T-cell (primary cell): ENCODE data around the gene CFAP53. TPM values are rescaled to one million over a fixed set of nuclear protein-coding genes. Genes with fewer than 3 reads are reported as not detected.

Source experiments
- ATAC-seq, 4 experiments: fragments of 200-7000 bp in 3 of 4; fragments of 150-1000 bp in 1 of 4; cut with Tn5 transposase; replicated peaks in 1 of 4; 1 replicate in 3 of 4; 2 replicates in 1 of 4; pipeline ENCODE4 v1.10.0; 2021; ENCODE audit warnings: moderate library complexity in 3 of 4, mild to moderate bottlenecking in 2 of 4, moderate number of reproducible peaks in 1 of 4
- CTCF ChIA-PET, 2 donors: fragments of 300-600 bp; sonication (Branson Sonifier 250); formaldehyde crosslinking; loops; one replicate each; lab custom pipeline; 2022; ENCODE audit warnings: antibody characterized with exemption in 2 of 2; lab: Charles Lee
- POLR2A ChIA-PET, 2 donors: fragments of 300-600 bp; sonication (Branson Sonifier 250); formaldehyde crosslinking; loops; one replicate each; lab custom pipeline; 2022; ENCODE audit warnings: antibody characterized with exemption in 2 of 2; lab: Charles Lee
- DNase-seq, 35 experiments: peaks; one replicate each; pipeline versions ENCODE4 v3.0.0 to v3.0.0-alpha.2; 2013 to 2023
- H3K27ac ChIP-seq: one replicate; pipeline ENCODE4 v1.5.1; 2013; ENCODE audit warnings: low read length
- H3K27me3 ChIP-seq, 2 experiments: replicated peaks in 1 of 2; 1 replicate in 1 of 2; 2 replicates in 1 of 2; pipeline versions ENCODE4 v1.6.1 to v1.7.0; 2013; ENCODE audit warnings: low read length in 1 of 2, mixed read lengths in 1 of 2; ENCODE audit not compliant: control insufficient read depth in 2 of 2, insufficient read depth in 2 of 2; ENCODE audit errors: extremely low read depth in 1 of 2
- H3K36me3 ChIP-seq, 2 donors: 1 replicate in 1 of 2; 2 replicates in 1 of 2; pipeline versions ENCODE4 v1.6.1 to v1.7.0; 2013; ENCODE audit warnings: low read length in 1 of 2; ENCODE audit not compliant: control insufficient read depth in 2 of 2, insufficient read depth in 1 of 2; ENCODE audit errors: extremely low read depth in 1 of 2
- H3K4me1 ChIP-seq, 2 experiments: 1 replicate in 1 of 2; 2 replicates in 1 of 2; pipeline versions ENCODE4 v1.6.1 to v1.7.0; 2013; ENCODE audit warnings: low read length in 2 of 2, mixed read lengths in 1 of 2; ENCODE audit not compliant: insufficient read depth in 2 of 2, control insufficient read depth in 1 of 2; ENCODE audit errors: extremely low read depth in 1 of 2
- H3K4me3 ChIP-seq, 2 donors: 1 replicate in 1 of 2; 2 replicates in 1 of 2; pipeline versions ENCODE4 v1.5.1 to v1.7.0; 2013; ENCODE audit warnings: mild to moderate bottlenecking in 2 of 2, low read length in 1 of 2, moderate library complexity in 1 of 2; ENCODE audit not compliant: control insufficient read depth in 1 of 2; ENCODE audit errors: extremely low read depth in 1 of 2
- H3K9me3 ChIP-seq: 2 replicates; pipeline ENCODE4 v1.7.0; 2013
- H3K27ac Mint-ChIP-seq, 2 donors: one replicate each; pipeline ENCODE4 v1.8.0; 2020 to 2021; ENCODE audit warnings: mild to moderate bottlenecking in 2 of 2, mixed read lengths in 2 of 2
- H3K27me3 Mint-ChIP-seq, 2 donors: one replicate each; pipeline ENCODE4 v1.8.0; 2021 to 2022; ENCODE audit warnings: mixed read lengths in 2 of 2
- H3K36me3 Mint-ChIP-seq: one replicate; pipeline ENCODE4 v1.8.0; 2021; ENCODE audit warnings: mixed read lengths
- H3K4me1 Mint-ChIP-seq, 3 donors: one replicate each; pipeline ENCODE4 v1.8.0; 2020 to 2022; ENCODE audit warnings: mixed read lengths in 3 of 3, mild to moderate bottlenecking in 1 of 3
- H3K4me3 Mint-ChIP-seq, 3 donors: one replicate each; pipeline ENCODE4 v1.8.0; 2020 to 2022; ENCODE audit warnings: mild to moderate bottlenecking in 3 of 3, mixed read lengths in 3 of 3, moderate library complexity in 3 of 3
- H3K9me3 Mint-ChIP-seq, 3 donors: one replicate each; pipeline ENCODE4 v1.8.0; 2020 to 2022; ENCODE audit warnings: mixed read lengths in 3 of 3
- WGBS: methylation state at CpG from one replicate; pipeline ENCODE4 v1.1.5; 2013; ENCODE audit warnings: missing lambda C conversion rate; ENCODE audit not compliant: insufficient coverage; 5-methylcytosine and 5-hydroxymethylcytosine counted together
- total RNA-seq, 35 experiments: library from RNA in 6 of 35; stranded (reverse) in 6 of 35; fragments of 120-200 nt in 1 of 35; gene quantifications; one replicate each; pipeline versions ENCODE4 v1.2.1 to v1.2.4 and lab custom pipeline; 2013 to 2026

The CFAP53 gene
- 1 to 10 TPM in 2 of 5 donors, under 1 TPM in 2, not detected in 1; 0.56 to 1.2 (median 0.95) TPM for total RNA-seq
- 0.37 TPM for total RNA-seq (2013)
- total RNA-seq (lab: John Stamatoyannopoulos, UW) = 0.25 to 2.7 (median 0.74) reads per million in 29 experiments

DNA sequence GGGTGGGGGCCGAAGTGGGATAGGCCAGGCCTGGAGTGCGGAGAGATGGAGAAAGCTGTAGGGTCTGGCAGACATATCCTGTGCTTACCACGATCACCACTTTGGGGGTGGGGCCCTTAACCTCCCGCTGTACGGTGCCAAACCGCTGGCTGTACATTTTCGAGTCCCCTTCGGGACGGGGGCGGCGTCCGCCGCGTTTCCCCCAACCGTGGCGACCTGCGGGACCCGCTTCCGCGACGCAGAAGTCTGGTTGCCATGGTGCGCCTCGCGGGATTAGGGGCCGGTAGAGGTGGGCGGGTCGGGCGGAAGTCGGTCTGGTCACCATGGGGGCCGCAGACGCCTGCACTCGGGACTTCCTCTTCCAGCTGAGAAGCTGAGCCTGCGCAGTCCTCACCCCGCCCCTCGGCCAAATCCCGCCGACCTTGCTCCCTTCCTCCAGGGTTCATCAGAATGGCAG, at the start of gene CFAP53:
TSS of gene CFAP53 (minus strand) at position 248 of the 457 bp plus-strand sequence. CDS start at position 157, 91 bp downstream.
- peak within 1 kb of the TSS; percentile 81 to 88 (median 88) for H3K4me3 Mint-ChIP-seq
- DNase-seq = peak; percentile 66 to 89 (median 76)
- POLR2A ChIA-PET = interaction anchor here in 1 of 2 donors (0.6 kb wide), 1 partner anchor 15 kb away, joined by 3 read pairs; the partner anchor contains the start of gene MBD1
- no peaks in the 10 kb centered on the region for H3K27me3 ChIP-seq
- peaks cover 6 to 21% of the 10 kb centered on the region in 2 donors for H3K36me3 ChIP-seq
- WGBS = 0% methylated on average over 33 of the region's 37 CpGs
- ATAC-seq = peak; percentile 87 to 95 (median 92)
- H3K4me3 ChIP-seq = peak within 1 kb of the TSS; percentile 61 to 79
- H3K4me1 ChIP-seq = peaks cover 0 to 29% of the 10 kb centered on the region in 2 experiments
- peaks cover 12% of the 10 kb centered on the region for H3K36me3 Mint-ChIP-seq
- H3K4me1 Mint-ChIP-seq = peaks cover 24 to 26% (median 25%) of the 10 kb centered on the region in 3 donors
- peak within 1 kb of the TSS; percentile 72 to 74 for H3K27ac Mint-ChIP-seq
- no peaks in the 10 kb centered on the region for H3K9me3 Mint-ChIP-seq
- no peaks in the 10 kb centered on the region for H3K27me3 Mint-ChIP-seq
- H3K27ac ChIP-seq = peak within 1 kb of the TSS; percentile 35
- H3K9me3 ChIP-seq = no peaks in the 10 kb centered on the region
- CTCF ChIA-PET = interaction anchor here in 1 of 2 donors (0.5 to 1.3 kb wide), 4 partner anchors 11 to 108 kb away, joined by 3 to 8 read pairs (median 3); partner anchors contain the start of gene MBD1

- Mint-ChIP-seq H3K4me3 (no peak overlapping the region), H3K27me3 (peaks cover 8% of the 10 kb centered on the region in 2 donors), H3K36me3 (no peaks in the 10 kb centered on the region), H3K9me3 (no peaks in the 10 kb centered on the region), H3K27ac (no peak overlapping the region), H3K4me1 (peaks cover 4 to 9% (median 9%) of the 10 kb centered on the region in 3 donors)
- no CpG with 5 or more reads among the region's 5 CpGs for WGBS
- Histone ChIP-seq H3K9me3 (no peaks in the 10 kb centered on the region), H3K4me1 (no peaks in the 10 kb centered on the region), H3K36me3 (no peaks in the 10 kb centered on the region), H3K4me3 (no peak overlapping the region), H3K27me3 (no peaks in the 10 kb centered on the region), H3K27ac (no peak overlapping the region)
- ATAC-seq (no peak), DNase-seq (no peak)
- CTCF ChIA-PET = interaction anchor here in 1 of 2 donors (0.6 kb wide), 1 partner anchor 54 kb away, joined by 6 read pairs; no protein-coding TSS in a partner anchor
- POLR2A ChIA-PET = no interaction called here
Measured at GRCh38 chr18:50315100-50315871, 49.0 kb upstream of the CFAP53 start.

GRCh38 chr18:50313873-50314460, 47.7 kb upstream of the CFAP53 start:
- Mint-ChIP-seq H3K4me1 (peaks cover 0 to 2% (median 0%) of the 10 kb centered on the region in 3 donors), H3K4me3 (no peak overlapping the region), H3K27ac (no peak overlapping the region), H3K9me3 (no peaks in the 10 kb centered on the region), H3K27me3 (peaks cover 8 to 12% of the 10 kb centered on the region in 2 donors), H3K36me3 (no peaks in the 10 kb centered on the region)
- Histone ChIP-seq H3K4me1 (no peaks in the 10 kb centered on the region), H3K36me3 (no peaks in the 10 kb centered on the region), H3K4me3 (no peak overlapping the region), H3K27ac (no peak overlapping the region), H3K27me3 (no peaks in the 10 kb centered on the region), H3K9me3 (no peaks in the 10 kb centered on the region)
- WGBS = no CpG with 5 or more reads among the region's 2 CpGs
- POLR2A ChIA-PET = no interaction called here
- CTCF ChIA-PET = no interaction called here
- ATAC-seq = no peak
- no peak for DNase-seq

- Histone ChIP-seq H3K9me3 (no peaks in the 10 kb centered on the region), H3K36me3 (no peaks in the 10 kb centered on the region), H3K4me3 (no peak overlapping the region), H3K4me1 (peaks cover 1 to 2% of the 10 kb centered on the region in 2 experiments), H3K27me3 (no peaks in the 10 kb centered on the region), H3K27ac (no peak overlapping the region)
- Mint-ChIP-seq H3K36me3 (no peaks in the 10 kb centered on the region), H3K9me3 (no peaks in the 10 kb centered on the region), H3K4me1 (peaks cover 0 to 8% (median 3%) of the 10 kb centered on the region in 3 donors), H3K27ac (no peak overlapping the region), H3K4me3 (no peak overlapping the region), H3K27me3 (peaks cover 8 to 12% of the 10 kb centered on the region in 2 donors)
- DNase-seq = no peak
- POLR2A ChIA-PET = no interaction called here
- no CpG with 5 or more reads among the region's 2 CpGs for WGBS
- CTCF ChIA-PET = no interaction called here
- no peak for ATAC-seq
Measured at GRCh38 chr18:50313031-50313607, 46.8 kb upstream of the CFAP53 start.

DNA sequence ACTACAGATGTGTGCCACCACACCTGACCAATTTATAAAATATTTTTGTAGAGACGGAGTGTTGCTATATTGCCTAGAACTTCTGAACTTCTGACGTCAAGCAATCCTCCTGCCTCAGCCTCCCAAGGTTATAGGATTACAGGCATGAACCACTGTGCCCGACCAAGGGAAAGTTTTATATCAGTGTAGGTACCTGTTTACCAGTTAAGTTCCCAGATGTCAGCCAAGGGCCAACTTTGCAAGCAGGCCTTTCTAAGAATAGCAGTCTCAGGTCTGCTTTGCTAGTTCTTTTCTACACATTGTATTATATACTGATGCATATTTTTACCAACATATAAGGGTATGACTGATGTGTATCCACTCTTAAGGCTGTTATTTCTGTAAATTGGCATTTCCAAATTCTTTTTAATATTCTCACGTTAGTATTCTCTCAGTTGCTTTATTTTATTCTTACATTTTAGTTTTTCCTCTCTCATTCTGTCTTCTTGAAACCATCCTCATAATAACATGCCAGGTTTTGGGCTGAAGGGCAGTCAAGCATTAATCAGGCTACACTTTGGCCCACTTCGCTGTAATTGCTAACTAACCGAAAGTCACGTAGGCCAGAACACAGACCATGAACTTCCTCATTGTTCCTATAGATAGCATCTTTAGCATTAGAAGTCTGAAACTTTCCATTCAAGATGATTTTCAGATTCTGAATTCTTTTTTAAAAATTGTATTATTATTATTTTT, 46.2 kb upstream of the CFAP53 start:
- POLR2A ChIA-PET = no interaction called here
- no peak overlapping the region for H3K27ac ChIP-seq
- 71% methylated on average over 1 of the region's 7 CpGs for WGBS
- CTCF ChIA-PET = no interaction called here
- peaks cover 5 to 8% of the 10 kb centered on the region in 2 experiments for H3K4me1 ChIP-seq
- H3K27me3 ChIP-seq = no peaks in the 10 kb centered on the region
- DNase-seq (no peak), ATAC-seq (no peak)
- Mint-ChIP-seq H3K36me3 (no peaks in the 10 kb centered on the region), H3K4me1 (peaks cover 6 to 14% (median 8%) of the 10 kb centered on the region in 3 donors), H3K4me3 (no peak overlapping the region), H3K27me3 (peaks cover 8 to 12% of the 10 kb centered on the region in 2 donors), H3K9me3 (no peaks in the 10 kb centered on the region), H3K27ac (no peak overlapping the region)
- no peaks in the 10 kb centered on the region for H3K36me3 ChIP-seq
- H3K4me3 ChIP-seq = no peak overlapping the region
- no peaks in the 10 kb centered on the region for H3K9me3 ChIP-seq
